HEK293 (cell line): Measurements from ENCODE around the gene FCHO2.

Experiments used
- CTCF ChIA-PET: fragments of 350-600 bp; formaldehyde crosslinking; extraction: SDS; loops from one replicate; lab custom pipeline; 2021; ENCODE audit warnings: antibody characterized with exemption; lab: Yijun Ruan, JAX
- POLR2A ChIA-PET: fragments of 300-600 bp; formaldehyde crosslinking; extraction: SDS; loops from one replicate; lab custom pipeline; 2020; ENCODE audit warnings: antibody characterized with exemption, inconsistent platforms; lab: Yijun Ruan, JAX
- H3K27ac ChIP-seq: fragments of 200-500 bp; sonication (Bioruptor generic); 2 replicates; pipeline ENCODE4 v1.5.1; 2014; ENCODE audit warnings: low read depth, low read length, control low read depth, inconsistent platforms; ENCODE audit errors: extremely low read depth
- H3K36me3 ChIP-seq, 2 experiments: fragments of 200-500 bp in 1 of 2; sonication (Bioruptor generic) in 1 of 2; 1 replicate in 1 of 2; 2 replicates in 1 of 2; pipeline ENCODE4 v1.5.1; 2014 to 2017; ENCODE audit warnings: inconsistent platforms in 2 of 2, low read length in 2 of 2; ENCODE audit not compliant: control insufficient read depth in 2 of 2, insufficient read depth in 1 of 2
- H3K4me1 ChIP-seq: fragments of 200-500 bp; sonication (Bioruptor generic); 2 replicates; pipeline ENCODE4 v1.5.1; 2014; ENCODE audit warnings: mild to moderate bottlenecking, low read length, inconsistent platforms; ENCODE audit not compliant: control insufficient read depth, insufficient read depth
- H3K4me3 ChIP-seq: 2 replicates; pipeline ENCODE4 v1.5.1; 2011; ENCODE audit warnings: low read depth, mild to moderate bottlenecking, control low read depth, low read length, moderate library complexity
- H3K9me3 ChIP-seq: fragments of 200-500 bp; sonication (Bioruptor generic); 2 replicates; pipeline ENCODE4 v1.5.1; 2014; ENCODE audit warnings: low read depth, low read length, inconsistent platforms; ENCODE audit not compliant: control insufficient read depth, insufficient read depth
- FEZF1 ChIP-seq: fragments of 450-650 bp; formaldehyde crosslinking; IDR thresholded peaks from 2 replicates; pipeline ENCODE4 v1.5.1; 2016; ENCODE audit warnings: missing biosample characterization, missing genetic modification characterization
- GLIS1 ChIP-seq: fragments of 450-650 bp; formaldehyde crosslinking; IDR thresholded peaks from 2 replicates; pipeline ENCODE4 v1.5.1; 2016; ENCODE audit warnings: missing biosample characterization, missing genetic modification characterization
- OSR2 ChIP-seq: fragments of 450-650 bp; formaldehyde crosslinking; IDR thresholded peaks from 2 replicates; pipeline ENCODE4 v1.5.1; 2016; ENCODE audit warnings: missing biosample characterization, missing genetic modification characterization
- PRDM1 ChIP-seq: fragments of 450-650 bp; formaldehyde crosslinking; IDR thresholded peaks from 2 replicates; pipeline ENCODE4; 2016; ENCODE audit warnings: missing biosample characterization, missing genetic modification characterization
- REPIN1 ChIP-seq: fragments of 450-650 bp; formaldehyde crosslinking; IDR thresholded peaks from 2 replicates; pipeline ENCODE4 v1.5.1; 2017; ENCODE audit warnings: missing biosample characterization, missing genetic modification characterization, low read depth
- ZFHX2 ChIP-seq: fragments of 450-650 bp; formaldehyde crosslinking; conservative IDR thresholded peaks from 2 replicates; pipeline ENCODE4 v1.5.1; 2016; ENCODE audit warnings: missing biosample characterization, missing genetic modification characterization
- ZFP3 ChIP-seq: fragments of 450-650 bp; formaldehyde crosslinking; IDR thresholded peaks from 2 replicates; pipeline ENCODE4 v1.5.1; 2016; ENCODE audit warnings: low read depth, missing biosample characterization, missing genetic modification characterization
- ZFP37 ChIP-seq: fragments of 450-650 bp; formaldehyde crosslinking; IDR thresholded peaks from 2 replicates; pipeline ENCODE4 v1.5.1; 2016; ENCODE audit warnings: missing biosample characterization, missing genetic modification characterization
- ZNF10 ChIP-seq: fragments of 450-650 bp; formaldehyde crosslinking; IDR thresholded peaks from 2 replicates; pipeline ENCODE4 v1.5.1; 2017; ENCODE audit warnings: missing biosample characterization, missing genetic modification characterization
- ZNF114 ChIP-seq: fragments of 450-650 bp; formaldehyde crosslinking; IDR thresholded peaks from 2 replicates; pipeline ENCODE4 v1.5.0; 2017; ENCODE audit warnings: missing biosample characterization, missing genetic modification characterization
- ZNF138 ChIP-seq: fragments of 450-650 bp; formaldehyde crosslinking; IDR thresholded peaks from 2 replicates; pipeline ENCODE4 v1.5.1; 2016; ENCODE audit warnings: missing biosample characterization, missing genetic modification characterization, borderline replicate concordance
- ZNF140 ChIP-seq: fragments of 450-650 bp; formaldehyde crosslinking; IDR thresholded peaks from 2 replicates; pipeline ENCODE4 v1.5.1; 2016; ENCODE audit warnings: missing biosample characterization, missing genetic modification characterization
- ZNF174 ChIP-seq: fragments of 450-650 bp; formaldehyde crosslinking; IDR thresholded peaks from 2 replicates; pipeline ENCODE4 v1.5.0; 2017; ENCODE audit warnings: missing biosample characterization, mild to moderate bottlenecking, missing genetic modification characterization
- ZNF175 ChIP-seq: fragments of 450-650 bp; formaldehyde crosslinking; IDR thresholded peaks from 2 replicates; pipeline ENCODE4 v1.5.1; 2016; ENCODE audit warnings: missing biosample characterization, missing genetic modification characterization
- ZNF2 ChIP-seq: fragments of 450-650 bp; formaldehyde crosslinking; IDR thresholded peaks from 2 replicates; pipeline ENCODE4 v1.5.1; 2016; ENCODE audit warnings: missing biosample characterization, missing genetic modification characterization
- ZNF610 ChIP-seq: fragments of 450-650 bp; formaldehyde crosslinking; IDR thresholded peaks from 2 replicates; pipeline ENCODE4 v1.5.1; 2016; ENCODE audit warnings: missing biosample characterization, missing genetic modification characterization, borderline replicate concordance
- ZNF660 ChIP-seq: fragments of 450-650 bp; IDR thresholded peaks from 2 replicates; pipeline ENCODE4 v1.5.1; 2018; ENCODE audit warnings: missing biosample characterization, mild to moderate bottlenecking, missing genetic modification characterization
- ZNF791 ChIP-seq: fragments of 450-650 bp; formaldehyde crosslinking; IDR thresholded peaks from 2 replicates; pipeline ENCODE4 v1.5.1; 2016; ENCODE audit warnings: missing biosample characterization, missing genetic modification characterization
- ZNF792 ChIP-seq: fragments of 450-650 bp; formaldehyde crosslinking; IDR thresholded peaks from 2 replicates; pipeline ENCODE4 v1.5.1; 2016; ENCODE audit warnings: missing biosample characterization, missing genetic modification characterization
- TF ChIP-seq, protein P1 (sequence below): fragments of 450-650 bp; formaldehyde crosslinking; IDR thresholded peaks from 2 replicates; pipeline ENCODE4 v1.5.1; 2016; ENCODE audit warnings: missing biosample characterization, missing genetic modification characterization
- TF ChIP-seq, protein P2 (sequence below): fragments of 450-650 bp; IDR thresholded peaks from 2 replicates; pipeline ENCODE4 v1.5.1; 2018; ENCODE audit warnings: missing biosample characterization, mild to moderate bottlenecking, missing genetic modification characterization
- TF ChIP-seq, protein P3 (sequence below): fragments of 450-650 bp; formaldehyde crosslinking; IDR thresholded peaks from 2 replicates; pipeline ENCODE4 v1.5.1; 2016; ENCODE audit warnings: missing biosample characterization, missing genetic modification characterization
- TF ChIP-seq, protein P4 (sequence below): fragments of 450-650 bp; formaldehyde crosslinking; IDR thresholded peaks from 2 replicates; pipeline ENCODE4 v1.5.1; 2016; ENCODE audit warnings: missing biosample characterization, missing genetic modification characterization, low read depth
- TF ChIP-seq, protein P5 (sequence below): fragments of 450-650 bp; formaldehyde crosslinking; IDR thresholded peaks from 2 replicates; pipeline ENCODE4 v1.5.1; 2016; ENCODE audit warnings: missing biosample characterization, missing genetic modification characterization
- TF ChIP-seq, protein P6 (sequence below): fragments of 450-650 bp; formaldehyde crosslinking; conservative IDR thresholded peaks from 2 replicates; pipeline ENCODE4 v1.5.1; 2016; ENCODE audit warnings: low read depth, missing biosample characterization, missing genetic modification characterization

Gene FCHO2

DNA sequence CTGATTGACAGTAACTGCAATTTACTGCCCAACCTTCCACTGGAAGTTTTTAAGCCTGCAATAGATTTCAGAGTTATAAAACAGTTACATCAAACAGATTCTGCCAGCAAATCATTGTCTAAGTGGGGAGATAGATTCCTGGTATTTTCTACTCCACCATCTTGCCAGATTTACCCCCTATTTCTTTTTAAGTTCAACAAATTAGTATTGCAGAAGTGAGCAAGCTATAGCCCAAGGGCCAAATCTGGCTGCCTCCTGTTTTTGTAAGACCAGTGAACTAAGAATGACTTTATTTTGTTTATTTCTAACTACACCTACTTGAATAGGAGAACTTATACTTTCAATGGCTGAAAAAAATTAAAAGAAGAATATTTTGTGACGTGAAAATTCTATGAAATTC lies 155.7 kb downstream of the FCHO2 start:
- CTCF ChIA-PET: interaction anchor here (1.0 kb wide), 1 partner anchor 11 kb away, joined by 3 read pairs; no protein-coding TSS in a partner anchor
- Histone ChIP-seq H3K4me3 (no peak overlapping the region), H3K9me3 (no peaks in the 10 kb centered on the region), H3K27ac (no peak overlapping the region), H3K4me1 (no peaks in the 10 kb centered on the region), H3K36me3 (no peaks in the 10 kb centered on the region)
- TF ChIP-seq ZNF791 (tag by site-specific recombination) (no peak), ZNF2 (tag by site-specific recombination) (no peak), ZNF138 (tag by site-specific recombination) (no peak), ZFHX2 (tag by site-specific recombination) (no peak), ZNF140 (no peak), ZNF610 (no peak), ZNF114 (tag by site-specific recombination) (no peak), GLIS1 (tag by site-specific recombination) (no peak), ZNF175 (no peak), ZFP3 (no peak), ZNF174 (tag by site-specific recombination) (no peak), OSR2 (no peak), ZFP37 (tag by site-specific recombination) (no peak), ZNF10 (tag by site-specific recombination) (no peak), FEZF1 (tag by site-specific recombination) (no peak), ZNF792 (no peak)
- TF ChIP-seq, protein P1, sequence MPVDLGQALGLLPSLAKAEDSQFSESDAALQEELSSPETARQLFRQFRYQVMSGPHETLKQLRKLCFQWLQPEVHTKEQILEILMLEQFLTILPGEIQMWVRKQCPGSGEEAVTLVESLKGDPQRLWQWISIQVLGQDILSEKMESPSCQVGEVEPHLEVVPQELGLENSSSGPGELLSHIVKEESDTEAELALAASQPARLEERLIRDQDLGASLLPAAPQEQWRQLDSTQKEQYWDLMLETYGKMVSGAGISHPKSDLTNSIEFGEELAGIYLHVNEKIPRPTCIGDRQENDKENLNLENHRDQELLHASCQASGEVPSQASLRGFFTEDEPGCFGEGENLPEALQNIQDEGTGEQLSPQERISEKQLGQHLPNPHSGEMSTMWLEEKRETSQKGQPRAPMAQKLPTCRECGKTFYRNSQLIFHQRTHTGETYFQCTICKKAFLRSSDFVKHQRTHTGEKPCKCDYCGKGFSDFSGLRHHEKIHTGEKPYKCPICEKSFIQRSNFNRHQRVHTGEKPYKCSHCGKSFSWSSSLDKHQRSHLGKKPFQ (tag by site-specific recombination): no peak
- TF ChIP-seq, protein P2, sequence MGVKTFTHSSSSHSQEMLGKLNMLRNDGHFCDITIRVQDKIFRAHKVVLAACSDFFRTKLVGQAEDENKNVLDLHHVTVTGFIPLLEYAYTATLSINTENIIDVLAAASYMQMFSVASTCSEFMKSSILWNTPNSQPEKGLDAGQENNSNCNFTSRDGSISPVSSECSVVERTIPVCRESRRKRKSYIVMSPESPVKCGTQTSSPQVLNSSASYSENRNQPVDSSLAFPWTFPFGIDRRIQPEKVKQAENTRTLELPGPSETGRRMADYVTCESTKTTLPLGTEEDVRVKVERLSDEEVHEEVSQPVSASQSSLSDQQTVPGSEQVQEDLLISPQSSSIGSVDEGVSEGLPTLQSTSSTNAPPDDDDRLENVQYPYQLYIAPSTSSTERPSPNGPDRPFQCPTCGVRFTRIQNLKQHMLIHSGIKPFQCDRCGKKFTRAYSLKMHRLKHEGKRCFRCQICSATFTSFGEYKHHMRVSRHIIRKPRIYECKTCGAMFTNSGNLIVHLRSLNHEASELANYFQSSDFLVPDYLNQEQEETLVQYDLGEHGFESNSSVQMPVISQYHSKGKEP (tag by site-specific recombination): no peak
- TF ChIP-seq, protein P3, sequence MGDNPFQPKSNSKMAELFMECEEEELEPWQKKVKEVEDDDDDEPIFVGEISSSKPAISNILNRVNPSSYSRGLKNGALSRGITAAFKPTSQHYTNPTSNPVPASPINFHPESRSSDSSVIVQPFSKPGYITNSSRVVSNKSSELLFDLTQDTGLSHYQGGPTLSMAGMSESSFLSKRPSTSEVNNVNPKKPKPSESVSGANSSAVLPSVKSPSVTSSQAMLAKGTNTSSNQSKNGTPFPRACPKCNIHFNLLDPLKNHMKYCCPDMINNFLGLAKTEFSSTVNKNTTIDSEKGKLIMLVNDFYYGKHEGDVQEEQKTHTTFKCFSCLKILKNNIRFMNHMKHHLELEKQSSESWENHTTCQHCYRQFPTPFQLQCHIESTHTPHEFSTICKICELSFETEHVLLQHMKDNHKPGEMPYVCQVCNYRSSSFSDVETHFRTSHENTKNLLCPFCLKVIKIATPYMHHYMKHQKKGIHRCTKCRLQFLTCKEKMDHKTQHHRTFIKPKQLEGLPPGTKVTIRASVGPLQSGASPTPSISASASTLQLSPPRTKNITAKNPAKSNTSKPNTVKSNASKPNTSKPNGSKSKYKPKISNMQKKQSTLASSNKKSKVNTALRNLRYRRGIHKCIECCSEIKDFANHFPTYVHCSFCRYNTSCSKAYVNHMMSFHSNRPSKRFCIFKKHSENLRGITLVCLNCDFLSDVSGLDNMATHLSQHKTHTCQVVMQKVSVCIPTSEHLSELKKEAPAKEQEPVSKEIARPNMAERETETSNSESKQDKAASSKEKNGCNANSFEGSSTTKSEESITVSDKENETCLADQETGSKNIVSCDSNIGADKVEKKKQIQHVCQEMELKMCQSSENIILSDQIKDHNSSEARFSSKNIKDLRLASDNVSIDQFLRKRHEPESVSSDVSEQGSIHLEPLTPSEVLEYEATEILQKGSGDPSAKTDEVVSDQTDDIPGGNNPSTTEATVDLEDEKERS (tag by site-specific recombination): no peak
- POLR2A ChIA-PET: no interaction called here

DNA sequence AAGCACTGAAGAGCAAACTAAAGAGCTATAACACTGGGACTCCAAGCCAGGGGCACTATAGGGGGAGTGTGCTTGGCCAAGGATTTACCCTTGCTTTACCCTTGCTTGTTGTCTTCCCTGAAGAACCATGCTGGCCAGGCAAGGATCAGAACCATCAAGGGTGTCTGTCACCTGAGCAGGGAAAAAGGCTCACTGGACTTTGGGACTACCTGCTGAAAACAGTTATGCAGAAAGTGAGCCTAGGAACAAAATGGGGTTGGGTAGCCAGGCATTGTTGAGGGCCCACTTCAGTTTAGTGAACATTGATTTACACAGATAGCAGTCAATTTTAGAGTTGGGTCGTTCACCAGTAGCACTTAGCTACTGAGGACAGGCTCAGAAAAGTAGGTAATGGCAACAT lies 156.5 kb downstream of the FCHO2 start:
- CTCF ChIA-PET: interaction anchor here (0.7 kb wide), 2 partner anchors 16 to 20 kb away, joined by 3 to 4 read pairs; no protein-coding TSS in a partner anchor
- Histone ChIP-seq H3K4me1 (no peaks in the 10 kb centered on the region), H3K36me3 (no peaks in the 10 kb centered on the region), H3K9me3 (no peaks in the 10 kb centered on the region), H3K4me3 (no peak overlapping the region), H3K27ac (no peak overlapping the region)
- POLR2A ChIA-PET: no interaction called here
- no peak for TF ChIP-seq PRDM1 (tag by site-specific recombination)
- TF ChIP-seq, protein P4, sequence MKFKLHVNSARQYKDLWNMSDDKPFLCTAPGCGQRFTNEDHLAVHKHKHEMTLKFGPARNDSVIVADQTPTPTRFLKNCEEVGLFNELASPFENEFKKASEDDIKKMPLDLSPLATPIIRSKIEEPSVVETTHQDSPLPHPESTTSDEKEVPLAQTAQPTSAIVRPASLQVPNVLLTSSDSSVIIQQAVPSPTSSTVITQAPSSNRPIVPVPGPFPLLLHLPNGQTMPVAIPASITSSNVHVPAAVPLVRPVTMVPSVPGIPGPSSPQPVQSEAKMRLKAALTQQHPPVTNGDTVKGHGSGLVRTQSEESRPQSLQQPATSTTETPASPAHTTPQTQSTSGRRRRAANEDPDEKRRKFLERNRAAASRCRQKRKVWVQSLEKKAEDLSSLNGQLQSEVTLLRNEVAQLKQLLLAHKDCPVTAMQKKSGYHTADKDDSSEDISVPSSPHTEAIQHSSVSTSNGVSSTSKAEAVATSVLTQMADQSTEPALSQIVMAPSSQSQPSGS (tag by site-specific recombination): no peak
- no peak for TF ChIP-seq ZNF660 (tag by site-specific recombination)
- TF ChIP-seq, protein P5, sequence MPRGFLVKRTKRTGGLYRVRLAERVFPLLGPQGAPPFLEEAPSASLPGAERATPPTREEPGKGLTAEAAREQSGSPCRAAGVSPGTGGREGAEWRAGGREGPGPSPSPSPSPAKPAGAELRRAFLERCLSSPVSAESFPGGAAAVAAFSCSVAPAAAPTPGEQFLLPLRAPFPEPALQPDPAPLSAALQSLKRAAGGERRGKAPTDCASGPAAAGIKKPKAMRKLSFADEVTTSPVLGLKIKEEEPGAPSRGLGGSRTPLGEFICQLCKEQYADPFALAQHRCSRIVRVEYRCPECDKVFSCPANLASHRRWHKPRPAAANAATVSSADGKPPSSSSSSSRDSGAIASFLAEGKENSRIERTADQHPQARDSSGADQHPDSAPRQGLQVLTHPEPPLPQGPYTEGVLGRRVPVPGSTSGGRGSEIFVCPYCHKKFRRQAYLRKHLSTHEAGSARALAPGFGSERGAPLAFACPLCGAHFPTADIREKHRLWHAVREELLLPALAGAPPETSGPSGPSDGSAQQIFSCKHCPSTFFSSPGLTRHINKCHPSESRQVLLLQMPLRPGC: no peak
- TF ChIP-seq, protein P6, sequence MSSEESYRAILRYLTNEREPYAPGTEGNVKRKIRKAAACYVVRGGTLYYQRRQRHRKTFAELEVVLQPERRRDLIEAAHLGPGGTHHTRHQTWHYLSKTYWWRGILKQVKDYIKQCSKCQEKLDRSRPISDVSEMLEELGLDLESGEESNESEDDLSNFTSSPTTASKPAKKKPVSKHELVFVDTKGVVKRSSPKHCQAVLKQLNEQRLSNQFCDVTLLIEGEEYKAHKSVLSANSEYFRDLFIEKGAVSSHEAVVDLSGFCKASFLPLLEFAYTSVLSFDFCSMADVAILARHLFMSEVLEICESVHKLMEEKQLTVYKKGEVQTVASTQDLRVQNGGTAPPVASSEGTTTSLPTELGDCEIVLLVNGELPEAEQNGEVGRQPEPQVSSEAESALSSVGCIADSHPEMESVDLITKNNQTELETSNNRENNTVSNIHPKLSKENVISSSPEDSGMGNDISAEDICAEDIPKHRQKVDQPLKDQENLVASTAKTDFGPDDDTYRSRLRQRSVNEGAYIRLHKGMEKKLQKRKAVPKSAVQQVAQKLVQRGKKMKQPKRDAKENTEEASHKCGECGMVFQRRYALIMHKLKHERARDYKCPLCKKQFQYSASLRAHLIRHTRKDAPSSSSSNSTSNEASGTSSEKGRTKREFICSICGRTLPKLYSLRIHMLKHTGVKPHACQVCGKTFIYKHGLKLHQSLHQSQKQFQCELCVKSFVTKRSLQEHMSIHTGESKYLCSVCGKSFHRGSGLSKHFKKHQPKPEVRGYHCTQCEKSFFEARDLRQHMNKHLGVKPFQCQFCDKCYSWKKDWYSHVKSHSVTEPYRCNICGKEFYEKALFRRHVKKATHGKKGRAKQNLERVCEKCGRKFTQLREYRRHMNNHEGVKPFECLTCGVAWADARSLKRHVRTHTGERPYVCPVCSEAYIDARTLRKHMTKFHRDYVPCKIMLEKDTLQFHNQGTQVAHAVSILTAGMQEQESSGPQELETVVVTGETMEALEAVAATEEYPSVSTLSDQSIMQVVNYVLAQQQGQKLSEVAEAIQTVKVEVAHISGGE (tag by site-specific recombination): no peak
- TF ChIP-seq REPIN1 (tag by site-specific recombination): no peak
